Heart right ventricle (tissue), 16 donors: ENCODE results near the gene DCST1. TPM values are rescaled to one million over a fixed set of nuclear protein-coding genes. Genes with fewer than 3 reads are reported as not detected.

Experiments
- ATAC-seq, 8 donors: fragments of 200-7000 bp; cut with Tn5 transposase; one replicate each; pipeline ENCODE4 v1.9.1; 2020; ENCODE audit warnings: mild to moderate bottlenecking in 8 of 8, moderate library complexity in 8 of 8, moderate number of reproducible peaks in 1 of 8
- DNase-seq, 2 donors: peaks; one replicate each; pipeline ENCODE4 v3.0.0-alpha.2; 2020
- H3K27ac ChIP-seq, 10 donors: fragments of 200-600 bp; sonication (generic) in 2 of 10; one replicate each; pipeline versions ENCODE4 v1.5.0 to v1.8.0; 2020 to 2022; ENCODE audit warnings: mild to moderate bottlenecking in 3 of 10
- H3K27me3 ChIP-seq, 7 donors: fragments of 200-600 bp; one replicate each; pipeline ENCODE4 v1.8.0; 2021 to 2022; ENCODE audit warnings: mild to moderate bottlenecking in 2 of 7
- H3K36me3 ChIP-seq, 9 donors: fragments of 200-600 bp; sonication (generic) in 1 of 9; one replicate each; pipeline versions ENCODE4 v1.5.0 to v1.8.0; 2020 to 2022; ENCODE audit warnings: mild to moderate bottlenecking in 2 of 9
- H3K4me1 ChIP-seq, 9 donors: fragments of 200-600 bp; sonication (generic) in 1 of 9; one replicate each; pipeline versions ENCODE4 v1.5.0 to v1.8.0; 2020 to 2022; ENCODE audit warnings: mild to moderate bottlenecking in 4 of 9
- H3K4me3 ChIP-seq, 10 donors: fragments of 200-600 bp; sonication (generic) in 2 of 10; one replicate each; pipeline versions ENCODE4 v1.5.0 to v1.8.0; 2020 to 2022; ENCODE audit warnings: mild to moderate bottlenecking in 7 of 10, moderate library complexity in 2 of 10
- H3K9me3 ChIP-seq, 11 donors: fragments of 200-600 bp in 10 of 11; sonication (generic) in 2 of 11; one replicate each; pipeline versions ENCODE4 v1.5.0 to v1.8.0; 2013 to 2022; ENCODE audit warnings: mild to moderate bottlenecking in 2 of 11, control low read depth in 1 of 11, moderate library complexity in 1 of 11
- WGBS, 2 donors: extraction: QIAGEN DNeasy Blood & Tissue Kit; methylation state at CpG; one replicate each; pipeline ENCODE4 v1.1.7; 2013; ENCODE audit warnings: inconsistent platforms in 1 of 2; 5-methylcytosine and 5-hydroxymethylcytosine counted together
- intact Hi-C, 10 donors: fragments of 100-400 bp; cut with DNase I; formaldehyde crosslinking; loops; one replicate each; pipeline versions ENCODE4 v1.11.1 to v1.14.2; 2022
- polyA plus RNA-seq, 2 donors: library from polyadenylated mRNA; stranded (reverse); fragments of 200-250 nt; gene quantifications; one replicate each; pipeline ENCODE4 v1.2.3, GENCODE V29; 2013
- total RNA-seq, 10 donors: library from RNA; stranded (reverse); fragmentation: NEBNext Ultra II Directional in 3 of 10; extraction: Animal tissue kit (Norgen Biotek cat#: 25700) in 3 of 10; gene quantifications; one replicate each; pipeline versions ENCODE4 v1.2.1 to v1.2.4, GENCODE V29; 2021 to 2023
- TF ChIP-seq, protein P1 (sequence below), 9 donors: fragments of 200-600 bp; sonication (generic) in 2 of 9; IDR thresholded peaks; one replicate each; pipeline versions ENCODE4 v1.5.0 to v1.8.0; 2021 to 2022; ENCODE audit warnings: antibody characterized with exemption in 9 of 9, mild to moderate bottlenecking in 5 of 9, moderate library complexity in 1 of 9
- donor health status: Arrhythmogenic right ventricular cardiomyopathy.
- donor health status: ischemic (EF 13 %, LVEDD 7.1; RV severe dilation, severe dysfunction).
- donor health status: healthy with polysubstance abuse.
- donor health status: DM: no; HTN: yes; CAD: no.
- donor health status: DM: no; HTN: no; CAD: no.
- donor health status: ischemic (EF 25% LVEDD 6.9; RV normal size, moderate dysfunction).
- donor health status: ischemic (EF 25% LVEDD 5.7; RV mildly dilated, moderate dysfunction).
- donor health status: healthy.
- donor health status: DM: yes; HTN: yes; CAD: no.
- donor health status: Ischemic cardiomyopathy.
- donor health status: ischemic (EF 35%, LVEDD 5.7; RV mildly dilated, moderate dysfunction).
- donor health status: nonischemic (EF 11% LVEDD 7.7; RV severe dilation, severe dysfunction).
- donor health status: DM: yes; HTN: yes; CAD: no.
- donor health status: PGD.
- donor health status: ischemic (EF 29% LVEDD 5.4; RV normal size, mild dysfunction).
- donor health status: nonischemic (EF 23%, LVEDD 6.1; RV moderate dilation, normal function).

The DCST1 gene
- total and polyA plus RNA-seq, 12 donors, result 0.29 TPM; not detected in 11

DNA sequence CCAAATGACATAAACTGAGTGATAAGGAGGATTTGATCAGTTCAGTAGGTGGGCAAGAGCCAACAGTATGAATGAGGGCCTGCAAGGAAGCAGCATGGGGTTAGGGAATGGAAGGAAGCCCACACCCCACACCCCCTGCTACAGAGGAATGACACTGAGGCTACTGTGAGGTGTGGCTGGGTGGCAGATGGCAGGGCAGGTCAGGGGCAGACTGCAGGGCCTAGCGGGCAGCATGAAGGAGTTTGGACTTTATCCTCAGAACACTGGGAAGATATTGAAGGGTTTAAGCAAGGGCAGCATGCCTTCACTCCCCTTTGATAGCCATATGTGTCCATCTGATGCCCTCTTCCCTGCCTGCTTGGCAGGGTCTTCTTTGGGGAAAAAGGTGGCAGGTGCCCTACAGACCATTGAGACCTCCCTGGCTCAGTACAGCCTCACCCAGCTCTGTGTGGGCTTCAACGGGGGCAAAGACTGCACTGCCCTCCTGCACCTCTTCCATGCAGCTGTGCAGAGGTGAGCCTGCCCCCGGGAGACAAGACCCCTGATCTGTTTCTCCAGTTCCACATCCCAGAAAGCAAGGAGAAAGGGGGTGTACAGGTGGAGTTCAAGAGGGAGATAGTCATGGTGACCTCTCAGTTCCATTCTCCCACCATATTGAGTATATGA lies 44.3 kb upstream of the DCST1 start:
- TF ChIP-seq, protein P1, sequence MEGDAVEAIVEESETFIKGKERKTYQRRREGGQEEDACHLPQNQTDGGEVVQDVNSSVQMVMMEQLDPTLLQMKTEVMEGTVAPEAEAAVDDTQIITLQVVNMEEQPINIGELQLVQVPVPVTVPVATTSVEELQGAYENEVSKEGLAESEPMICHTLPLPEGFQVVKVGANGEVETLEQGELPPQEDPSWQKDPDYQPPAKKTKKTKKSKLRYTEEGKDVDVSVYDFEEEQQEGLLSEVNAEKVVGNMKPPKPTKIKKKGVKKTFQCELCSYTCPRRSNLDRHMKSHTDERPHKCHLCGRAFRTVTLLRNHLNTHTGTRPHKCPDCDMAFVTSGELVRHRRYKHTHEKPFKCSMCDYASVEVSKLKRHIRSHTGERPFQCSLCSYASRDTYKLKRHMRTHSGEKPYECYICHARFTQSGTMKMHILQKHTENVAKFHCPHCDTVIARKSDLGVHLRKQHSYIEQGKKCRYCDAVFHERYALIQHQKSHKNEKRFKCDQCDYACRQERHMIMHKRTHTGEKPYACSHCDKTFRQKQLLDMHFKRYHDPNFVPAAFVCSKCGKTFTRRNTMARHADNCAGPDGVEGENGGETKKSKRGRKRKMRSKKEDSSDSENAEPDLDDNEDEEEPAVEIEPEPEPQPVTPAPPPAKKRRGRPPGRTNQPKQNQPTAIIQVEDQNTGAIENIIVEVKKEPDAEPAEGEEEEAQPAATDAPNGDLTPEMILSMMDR (IDR thresholded peaks at IDR 0.05), result no peak
- ATAC-seq (no peak), DNase-seq (no peak)
- 87 to 89% methylated on average over 3 of the region's 3 CpGs for WGBS, 2 donors
- H3K36me3 ChIP-seq, result peaks cover 0 to 69% (median 12%) of the 10 kb centered on the region in 9 donors
- H3K27ac ChIP-seq, result no peak overlapping the region
- H3K4me1 ChIP-seq, result peaks cover 0 to 10% (median 2%) of the 10 kb centered on the region in 9 donors
- H3K9me3 ChIP-seq, result no peaks in the 10 kb centered on the region
- intact Hi-C loops, result no loop called here
- no peaks in the 10 kb centered on the region for H3K27me3 ChIP-seq
- no peak overlapping the region for H3K4me3 ChIP-seq

DNA sequence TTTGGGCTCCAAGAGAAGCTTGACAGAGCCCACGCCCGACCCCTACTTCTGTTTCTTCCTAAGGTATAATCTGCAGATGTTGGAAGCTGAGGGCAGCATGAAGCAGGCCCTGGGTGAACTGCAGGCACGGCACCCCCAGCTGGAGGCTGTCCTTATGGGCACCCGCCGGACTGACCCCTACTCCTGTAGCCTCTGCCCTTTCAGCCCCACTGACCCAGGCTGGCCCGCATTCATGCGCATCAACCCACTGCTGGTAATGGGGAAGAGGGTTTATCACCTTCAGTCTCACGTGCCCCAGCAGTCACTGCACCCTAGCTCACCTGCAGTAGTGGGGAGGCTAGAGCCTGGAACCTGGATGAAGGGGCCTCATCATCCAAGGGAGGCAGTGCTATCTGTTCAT lies 43.3 kb upstream of the DCST1 start:
- peaks cover 0 to 3% (median 0%) of the 10 kb centered on the region in 9 donors for H3K4me1 ChIP-seq
- peaks cover 0 to 65% (median 12%) of the 10 kb centered on the region in 9 donors for H3K36me3 ChIP-seq
- intact Hi-C loops, result no loop called here
- ATAC-seq, result no peak
- no peak for DNase-seq
- WGBS, 2 donors, result 93% methylated on average over 8 of the region's 8 CpGs
- no peak overlapping the region for H3K4me3 ChIP-seq
- H3K27ac ChIP-seq, result no peak overlapping the region
- H3K27me3 ChIP-seq, result no peaks in the 10 kb centered on the region
- TF ChIP-seq, protein P1 (IDR thresholded peaks at IDR 0.05), result no peak
- no peaks in the 10 kb centered on the region for H3K9me3 ChIP-seq

DNA sequence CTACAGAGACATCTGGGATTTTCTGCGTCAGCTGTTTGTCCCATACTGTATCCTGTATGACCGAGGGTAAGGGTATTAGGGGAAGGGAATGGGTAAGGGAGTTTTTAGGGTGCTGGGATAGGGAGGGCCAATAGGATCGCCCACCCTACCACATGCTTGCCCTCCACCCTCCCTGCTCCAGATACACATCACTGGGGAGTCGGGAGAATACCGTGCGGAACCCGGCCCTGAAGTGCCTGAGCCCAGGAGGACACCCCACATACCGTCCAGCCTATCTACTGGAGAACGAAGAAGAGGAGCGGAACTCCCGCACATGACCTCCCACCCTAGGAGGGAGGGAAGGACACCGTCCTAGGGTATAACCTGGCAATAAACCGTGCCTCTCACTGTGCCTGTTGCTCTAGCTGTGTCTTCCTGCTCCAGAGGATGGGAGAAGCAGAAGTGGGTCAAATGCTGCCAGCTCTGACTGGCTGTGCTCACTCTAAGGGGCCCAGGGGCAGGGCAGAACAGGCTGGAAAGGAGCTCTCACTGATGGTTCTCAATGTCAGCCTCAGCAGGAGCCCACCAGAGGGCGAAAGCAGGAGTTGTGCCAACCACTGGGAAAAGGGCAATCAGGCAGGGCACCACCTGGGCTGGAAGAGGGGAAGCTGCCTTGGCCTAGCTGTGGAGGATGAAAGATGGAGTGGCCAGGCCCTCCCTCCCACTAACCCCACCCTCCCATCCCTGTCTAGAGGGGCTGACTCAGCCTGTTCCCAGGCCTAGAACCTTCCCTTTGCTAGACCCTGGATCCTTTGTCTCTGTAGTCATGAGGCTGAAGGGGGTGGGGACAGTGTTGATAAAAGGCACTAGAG lies 40.7 kb upstream of the DCST1 start:
- ATAC-seq (peak in 4 of 8 donors; percentile 10 to 14 (median 12)), DNase-seq (no peak)
- Histone ChIP-seq H3K4me3 (no peak overlapping the region), H3K36me3 (peaks cover 0 to 47% (median 12%) of the 10 kb centered on the region in 9 donors), H3K27ac (no peak overlapping the region), H3K27me3 (no peaks in the 10 kb centered on the region), H3K9me3 (no peaks in the 10 kb centered on the region), H3K4me1 (peaks cover 0 to 21% (median 0%) of the 10 kb centered on the region in 9 donors)
- TF ChIP-seq, protein P1 (IDR thresholded peaks at IDR 0.05), result no peak
- WGBS, 2 donors, result 87 to 89% methylated on average over 14 of the region's 14 CpGs
- intact Hi-C loops, result no loop called here

DNA sequence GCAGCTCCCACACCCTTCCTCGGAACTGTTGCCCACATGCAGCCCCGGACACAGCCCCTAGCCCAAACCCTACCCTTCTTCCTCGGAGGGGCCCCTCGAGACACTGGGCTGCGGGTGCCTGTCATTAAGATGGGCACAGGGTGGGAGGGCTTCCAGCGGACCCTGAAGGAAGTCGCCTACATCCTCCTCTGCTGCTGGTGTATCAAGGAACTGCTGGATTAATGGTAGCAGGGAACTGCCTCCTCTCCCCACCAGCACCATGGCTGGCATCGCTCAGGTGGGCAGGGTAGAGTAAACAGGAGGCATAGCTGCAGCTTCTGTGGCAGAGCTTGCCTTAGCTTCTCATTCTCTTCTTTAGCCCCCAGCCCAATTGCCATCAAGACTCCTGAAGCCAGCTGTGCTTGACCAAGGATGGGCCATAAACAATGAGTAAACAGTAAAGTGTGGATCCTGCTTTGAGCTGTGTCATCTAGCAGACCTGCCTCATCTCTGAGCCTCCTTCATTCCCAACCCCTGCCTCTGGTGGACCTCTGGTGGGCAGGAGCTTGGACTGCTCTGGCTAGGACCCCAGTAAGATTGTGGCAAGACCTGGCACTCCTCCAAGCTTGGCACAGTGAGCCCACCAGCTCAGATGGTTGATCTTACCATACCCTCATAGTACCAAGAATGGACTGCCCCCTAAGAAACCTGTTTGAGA lies 39.9 kb upstream of the DCST1 start, which contains the start of gene LENEP:
TSS of gene LENEP (plus strand) at position 15 of the 697 bp plus-strand sequence. CDS start at position 37, 22 bp downstream.
- H3K27me3 ChIP-seq, result no peaks in the 10 kb centered on the region
- intact Hi-C loops, result no loop called here
- no peak within 1 kb of the TSS for H3K27ac ChIP-seq
- no peak within 1 kb of the TSS for H3K4me3 ChIP-seq
- 70 to 73% methylated on average over 8 of the region's 8 CpGs for WGBS, 2 donors
- peaks cover 0 to 27% (median 1%) of the 10 kb centered on the region in 9 donors for H3K4me1 ChIP-seq
- no peaks in the 10 kb centered on the region for H3K9me3 ChIP-seq
- no peak for DNase-seq
- H3K36me3 ChIP-seq, result peaks cover 0 to 40% (median 6%) of the 10 kb centered on the region in 9 donors
- no peak for ATAC-seq
- TF ChIP-seq, protein P1 (IDR thresholded peaks at IDR 0.05), result no peak
